ENCODE measurements around the gene MKLN1.

DNA sequence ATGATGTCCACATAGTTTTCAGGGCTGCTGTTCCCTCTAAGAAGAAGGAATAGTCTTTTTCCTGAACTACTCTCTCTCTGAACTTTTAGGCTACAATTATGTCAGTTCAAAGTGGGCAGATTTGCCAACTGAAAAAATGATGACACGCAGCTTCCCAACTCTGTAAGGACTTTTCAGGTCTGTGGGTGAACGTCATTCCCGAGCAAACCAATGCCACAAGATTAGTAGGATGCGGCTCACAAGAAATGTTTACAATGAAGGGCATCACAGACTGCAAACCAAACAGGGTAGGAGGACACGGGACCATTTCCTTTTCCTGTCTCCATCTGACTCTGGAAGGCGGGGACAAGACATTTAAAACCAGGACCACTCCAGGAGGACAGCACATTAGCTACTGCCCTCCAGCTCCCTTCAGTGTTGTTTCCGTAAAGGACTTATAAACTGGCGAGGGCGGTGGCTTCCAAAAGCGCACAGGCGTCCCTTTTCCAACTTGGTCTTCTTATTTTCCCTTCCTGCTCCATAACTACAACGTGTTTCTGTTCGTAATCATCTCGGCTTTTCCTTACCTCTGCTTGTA lies 539 bp upstream of the MKLN1 start:
- no peak for TF ChIP-seq EZH2phosphoT487 (IDR thresholded peaks at IDR 0.05; ENCODE audit: borderline replicate concordance, low read depth, low read length)
- no peak for TF ChIP-seq CTCF (conservative IDR thresholded peaks at IDR 0.05; ENCODE audit: low read length)
